ENCODE results near the gene FBLN1.
A peak's percentile ranks its signal among the peaks of the same experiment; 100 is the strongest.
"Not testable (repeated sequence)": the region's sequence is repeated elsewhere in the genome, so short reads cannot be mapped to it uniquely, and the experiment has no call there.

The FBLN1 gene

GRCh38 chr22:45528046-45528445 lies 25.4 kb downstream of the FBLN1 start:
- no peak for DNase-seq

- no peak for DNase-seq
Observed at GRCh38 chr22:45529105-45529504, 26.4 kb downstream of the FBLN1 start.

- DNase-seq = peak; percentile 86
Observed at GRCh38 chr22:45529971-45530575, 27.4 kb downstream of the FBLN1 start.

- DNase-seq = no peak
Observed at GRCh38 chr22:45531441-45532234, 29.0 kb downstream of the FBLN1 start.

GRCh38 chr22:45532235-45532631 lies 29.6 kb downstream of the FBLN1 start:
- DNase-seq = no peak

- DNase-seq = no peak
Observed at GRCh38 chr22:45533703-45534102, 31.0 kb downstream of the FBLN1 start.

GRCh38 chr22:45534339-45535192 lies 31.9 kb downstream of the FBLN1 start:
- peak; percentile 37 for DNase-seq

- DNase-seq = no peak
Observed at GRCh38 chr22:45535290-45535689, 32.6 kb downstream of the FBLN1 start.

GRCh38 chr22:45535835-45536234 lies 33.2 kb downstream of the FBLN1 start:
- DNase-seq = not testable (repeated sequence)

GRCh38 chr22:45537734-45538181 lies 35.1 kb downstream of the FBLN1 start:
- DNase-seq = peak; percentile 95

- DNase-seq = no peak
Observed at GRCh38 chr22:45538281-45538680, 35.6 kb downstream of the FBLN1 start.

- no peak for DNase-seq
Observed at GRCh38 chr22:45540122-45540521, 37.4 kb downstream of the FBLN1 start.

GRCh38 chr22:45541382-45541979 lies 38.8 kb downstream of the FBLN1 start:
- DNase-seq = no peak

- no peak for DNase-seq
Observed at GRCh38 chr22:45542001-45542520, 39.4 kb downstream of the FBLN1 start.

- not testable (repeated sequence) for DNase-seq
Observed at GRCh38 chr22:45542736-45543135, 40.1 kb downstream of the FBLN1 start.

- DNase-seq = no peak
Observed at GRCh38 chr22:45543243-45543642, 40.6 kb downstream of the FBLN1 start.

GRCh38 chr22:45544588-45545170 lies 42.0 kb downstream of the FBLN1 start:
- DNase-seq = peak; percentile 69

- no peak for DNase-seq
Observed at GRCh38 chr22:45546333-45547015, 43.8 kb downstream of the FBLN1 start.

GRCh38 chr22:45547016-45547345 lies 44.3 kb downstream of the FBLN1 start:
- no peak for DNase-seq

- no peak for DNase-seq
Observed at GRCh38 chr22:45547731-45548130, 45.0 kb downstream of the FBLN1 start.

GRCh38 chr22:45548247-45548840 lies 45.7 kb downstream of the FBLN1 start:
- no peak for DNase-seq

All from fibroblast of upper back skin (primary cell).